AG20443 (cell line): ENCODE results near the gene SIGLEC1.

Experiments
- DNase-seq: peaks from one replicate; pipeline ENCODE4 v3.0.0; 2012; ENCODE audit warnings: low spot score, mixed read lengths

The SIGLEC1 gene

GRCh38 chr20:3701061-3701998 is 11.1 kb downstream of the SIGLEC1 start:
- no peak for DNase-seq

GRCh38 chr20:3699037-3699436 is 13.4 kb downstream of the SIGLEC1 start:
- no peak for DNase-seq

GRCh38 chr20:3698591-3699001 is 13.8 kb downstream of the SIGLEC1 start:
- DNase-seq, result no peak

- DNase-seq, result no peak
These were observed 14.7 kb downstream of the SIGLEC1 start for GRCh38 chr20:3697588-3698305.

GRCh38 chr20:3696745-3697587 is 15.4 kb downstream of the SIGLEC1 start:
- DNase-seq, result no peak

- no peak for DNase-seq
These were observed 16.2 kb downstream of the SIGLEC1 start for GRCh38 chr20:3696200-3696599.

- DNase-seq, result no peak
These were observed 17.5 kb downstream of the SIGLEC1 start for GRCh38 chr20:3694864-3695263.

GRCh38 chr20:3693376-3693775 is 19.0 kb downstream of the SIGLEC1 start:
- DNase-seq, result no peak

- DNase-seq, result no peak
These were observed 19.6 kb downstream of the SIGLEC1 start for GRCh38 chr20:3692706-3693294.

- DNase-seq, result no peak
These were observed 20.5 kb downstream of the SIGLEC1 start for GRCh38 chr20:3691897-3692296.

GRCh38 chr20:3691306-3691705 is 21.1 kb downstream of the SIGLEC1 start:
- DNase-seq, result no peak

GRCh38 chr20:3690413-3690812 is 22.0 kb downstream of the SIGLEC1 start:
- no peak for DNase-seq

GRCh38 chr20:3689978-3690377 is 22.4 kb downstream of the SIGLEC1 start:
- DNase-seq, result no peak

- DNase-seq, result peak; percentile 84
These were observed 24.7 kb downstream of the SIGLEC1 start for GRCh38 chr20:3687655-3688054.

- peak; percentile 93 for DNase-seq
These were observed 25.5 kb downstream of the SIGLEC1 start for GRCh38 chr20:3686867-3687321.

- DNase-seq, result no peak
These were observed 26.0 kb downstream of the SIGLEC1 start for GRCh38 chr20:3686421-3686820.

GRCh38 chr20:3685341-3685740 is 27.1 kb downstream of the SIGLEC1 start:
- no peak for DNase-seq

GRCh38 chr20:3681931-3682781 is 30.2 kb downstream of the SIGLEC1 start, which contains the start of gene ADAM33:
Gene ADAM33 (minus strand): TSS chr20:3682010. CDS start chr20:3682004, 6 bp downstream.
- DNase-seq, result peak; percentile 78

- no peak for DNase-seq
These were observed 31.0 kb downstream of the SIGLEC1 start for GRCh38 chr20:3681352-3681930.

- no peak for DNase-seq
These were observed 31.6 kb downstream of the SIGLEC1 start for GRCh38 chr20:3680701-3681351.
